Upper lobe of left lung (tissue), 6 donors: ENCODE measurements around the gene SLC35C1. TPM values are rescaled to one million over a fixed set of nuclear protein-coding genes. Genes with fewer than 3 reads are reported as not detected.

Experiments
- ATAC-seq, 2 donors: fragments of 200-7000 bp; cut with Tn5 transposase; one replicate each; pipeline ENCODE4 v1.9.1; 2022; ENCODE audit warnings: mild to moderate bottlenecking in 2 of 2, moderate library complexity in 2 of 2; ENCODE audit not compliant: low FRiP score in 2 of 2
- DNase-seq, 2 donors: peaks; one replicate each; pipeline ENCODE4 v3.0.0-alpha.2; 2019 to 2020
- H3K27ac ChIP-seq, 4 donors: fragments of 200-600 bp; sonication (generic); one replicate each; pipeline ENCODE4 v1.5.1; 2016 to 2019
- H3K27me3 ChIP-seq, 4 donors: fragments of 200-600 bp; sonication (generic); one replicate each; pipeline ENCODE4 v1.5.1; 2017 to 2019
- H3K36me3 ChIP-seq, 4 donors: fragments of 200-600 bp; sonication (generic); one replicate each; pipeline ENCODE4 v1.5.1; 2016 to 2019
- H3K4me1 ChIP-seq, 4 donors: fragments of 200-600 bp; sonication (generic); one replicate each; pipeline ENCODE4 v1.5.1; 2018 to 2019
- H3K4me3 ChIP-seq, 4 donors: fragments of 200-600 bp; sonication (generic); one replicate each; pipeline ENCODE4 v1.5.1; 2017 to 2019; ENCODE audit warnings: mild to moderate bottlenecking in 2 of 4, moderate library complexity in 1 of 4
- H3K9me3 ChIP-seq, 4 donors: fragments of 200-600 bp; sonication (generic); one replicate each; pipeline ENCODE4 v1.5.1; 2018 to 2019
- EP300 ChIP-seq, 4 donors: sonication (generic); formaldehyde crosslinking; IDR thresholded peaks; one replicate each; pipeline ENCODE4 v1.5.1; 2017; ENCODE audit warnings: antibody characterized with exemption in 4 of 4, control low read depth in 2 of 4
- POLR2A ChIP-seq, 4 donors: fragments of 450-650 bp; IDR thresholded peaks; one replicate each; pipeline ENCODE4 v1.5.1; 2016 to 2017; ENCODE audit warnings: antibody characterized with exemption in 4 of 4, mild to moderate bottlenecking in 2 of 4
- POLR2AphosphoS5 ChIP-seq, 2 donors: sonication (generic); formaldehyde crosslinking; IDR thresholded peaks; one replicate each; pipeline ENCODE4 v1.5.1; 2017; ENCODE audit warnings: antibody characterized with exemption in 2 of 2
- whole genome bisulfite sequencing, 2 donors: methylation state at CpG; one replicate each; pipeline ENCODE4 v1.1.5; 2017 to 2018; 5-methylcytosine and 5-hydroxymethylcytosine counted together
- total RNA-seq, 6 donors: library from RNA; depleted of rRNA in 4 of 6; stranded (reverse); fragments of >200 nt in 4 of 6; gene quantifications; one replicate each; pipeline versions ENCODE4 v1.1.0 to v1.2.1, GENCODE V29; 2016 to 2021
- TF ChIP-seq, protein P1 (sequence below), 6 experiments: fragments of 450-650 bp in 4 of 6; fragments of 200-600 bp in 2 of 6; sonication (generic) in 2 of 6; IDR thresholded peaks; one replicate each; pipeline ENCODE4 v1.5.1; 2016 to 2019; ENCODE audit warnings: antibody characterized with exemption in 6 of 6
- donor health status: DM: no; HTN: no; CAD: no; lungs with moderate emphysema.
- donor health status: DM: no; HTN: yes; CAD: no; lungs with severe emphysema.

Gene SLC35C1
- total RNA-seq, 6 donors from 2014 or later = 18.3 to 50.9 (median 24.0) TPM

GRCh38 chr11:45827123-45827522 is 22.2 kb downstream of the SLC35C1 start:
- H3K4me1 ChIP-seq = no peaks in the 10 kb centered on the region
- H3K27ac ChIP-seq = no peak overlapping the region
- 95 to 98% methylated on average over 4 of the region's 4 CpGs for WGBS, 2 donors
- no peak for ATAC-seq
- no peaks in the 10 kb centered on the region for H3K36me3 ChIP-seq
- no peak overlapping the region for H3K4me3 ChIP-seq
- no peaks in the 10 kb centered on the region for H3K27me3 ChIP-seq
- TF ChIP-seq POLR2A (IDR thresholded peaks at IDR 0.05) = no peak
- no peak for TF ChIP-seq POLR2AphosphoS5 (IDR thresholded peaks at IDR 0.05)
- TF ChIP-seq, protein P1, sequence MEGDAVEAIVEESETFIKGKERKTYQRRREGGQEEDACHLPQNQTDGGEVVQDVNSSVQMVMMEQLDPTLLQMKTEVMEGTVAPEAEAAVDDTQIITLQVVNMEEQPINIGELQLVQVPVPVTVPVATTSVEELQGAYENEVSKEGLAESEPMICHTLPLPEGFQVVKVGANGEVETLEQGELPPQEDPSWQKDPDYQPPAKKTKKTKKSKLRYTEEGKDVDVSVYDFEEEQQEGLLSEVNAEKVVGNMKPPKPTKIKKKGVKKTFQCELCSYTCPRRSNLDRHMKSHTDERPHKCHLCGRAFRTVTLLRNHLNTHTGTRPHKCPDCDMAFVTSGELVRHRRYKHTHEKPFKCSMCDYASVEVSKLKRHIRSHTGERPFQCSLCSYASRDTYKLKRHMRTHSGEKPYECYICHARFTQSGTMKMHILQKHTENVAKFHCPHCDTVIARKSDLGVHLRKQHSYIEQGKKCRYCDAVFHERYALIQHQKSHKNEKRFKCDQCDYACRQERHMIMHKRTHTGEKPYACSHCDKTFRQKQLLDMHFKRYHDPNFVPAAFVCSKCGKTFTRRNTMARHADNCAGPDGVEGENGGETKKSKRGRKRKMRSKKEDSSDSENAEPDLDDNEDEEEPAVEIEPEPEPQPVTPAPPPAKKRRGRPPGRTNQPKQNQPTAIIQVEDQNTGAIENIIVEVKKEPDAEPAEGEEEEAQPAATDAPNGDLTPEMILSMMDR (IDR thresholded peaks at IDR 0.05) = no peak
- TF ChIP-seq EP300 (IDR thresholded peaks at IDR 0.05) = no peak
- peaks cover 0 to 3% (median 0%) of the 10 kb centered on the region in 4 donors for H3K9me3 ChIP-seq
- no peak for DNase-seq

DNA sequence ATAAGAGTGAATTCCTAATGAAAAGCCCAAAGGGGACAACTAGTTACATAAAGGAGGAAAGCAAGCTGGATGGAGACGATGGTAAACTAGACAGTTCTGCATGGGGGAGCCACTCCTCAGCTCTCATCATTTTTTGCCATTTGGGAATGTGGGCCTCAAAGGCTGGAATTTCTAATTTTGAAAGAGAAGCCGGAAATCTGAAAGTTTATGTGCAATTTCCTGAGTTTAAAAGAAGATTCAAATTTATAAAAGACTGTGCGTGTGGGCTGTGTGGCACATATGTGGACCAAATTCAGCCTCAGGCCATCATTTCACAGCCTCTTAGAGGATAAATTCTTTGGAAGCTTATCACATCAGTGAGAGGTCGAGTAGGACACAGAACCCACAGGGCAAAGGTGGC is 24.0 kb downstream of the SLC35C1 start:
- H3K4me3 ChIP-seq = no peak overlapping the region
- ATAC-seq = no peak
- TF ChIP-seq EP300 (IDR thresholded peaks at IDR 0.05) (no peak), POLR2A (IDR thresholded peaks at IDR 0.05) (no peak)
- no peak overlapping the region for H3K27ac ChIP-seq
- peaks cover 0 to 3% (median 0%) of the 10 kb centered on the region in 4 donors for H3K9me3 ChIP-seq
- no peaks in the 10 kb centered on the region for H3K36me3 ChIP-seq
- 68 to 70% methylated on average over 4 of the region's 4 CpGs for WGBS, 2 donors
- H3K4me1 ChIP-seq = no peaks in the 10 kb centered on the region
- H3K27me3 ChIP-seq = no peaks in the 10 kb centered on the region
- DNase-seq = no peak

GRCh38 chr11:45830596-45830995 is 25.6 kb downstream of the SLC35C1 start:
- no peak overlapping the region for H3K4me3 ChIP-seq
- 86 to 87% methylated on average over 2 of the region's 2 CpGs for WGBS, 2 donors
- H3K27me3 ChIP-seq = no peaks in the 10 kb centered on the region
- no peak overlapping the region for H3K27ac ChIP-seq
- H3K4me1 ChIP-seq = no peaks in the 10 kb centered on the region
- peaks cover 0 to 3% (median 0%) of the 10 kb centered on the region in 4 donors for H3K9me3 ChIP-seq
- ATAC-seq (no peak), DNase-seq (no peak)
- H3K36me3 ChIP-seq = no peaks in the 10 kb centered on the region
- TF ChIP-seq, protein P1 (IDR thresholded peaks at IDR 0.05) = no peak
- TF ChIP-seq POLR2A (IDR thresholded peaks at IDR 0.05) (no peak), POLR2AphosphoS5 (IDR thresholded peaks at IDR 0.05) (no peak), EP300 (IDR thresholded peaks at IDR 0.05) (no peak)

- H3K4me1 ChIP-seq = no peaks in the 10 kb centered on the region
- no peaks in the 10 kb centered on the region for H3K27me3 ChIP-seq
- H3K27ac ChIP-seq = no peak overlapping the region
- TF ChIP-seq, protein P1 (IDR thresholded peaks at IDR 0.05) = no peak
- TF ChIP-seq POLR2A (IDR thresholded peaks at IDR 0.05) (no peak), EP300 (IDR thresholded peaks at IDR 0.05) (no peak), POLR2AphosphoS5 (IDR thresholded peaks at IDR 0.05) (no peak)
- no peaks in the 10 kb centered on the region for H3K36me3 ChIP-seq
- ATAC-seq (no peak), DNase-seq (peak in 1 of 2 donors; percentile 2)
- H3K9me3 ChIP-seq = no peaks in the 10 kb centered on the region
- H3K4me3 ChIP-seq = no peak overlapping the region
- 84 to 85% methylated on average over 9 of the region's 9 CpGs for WGBS, 2 donors
Measured at GRCh38 chr11:45832811-45833441, 28.0 kb downstream of the SLC35C1 start.

DNA sequence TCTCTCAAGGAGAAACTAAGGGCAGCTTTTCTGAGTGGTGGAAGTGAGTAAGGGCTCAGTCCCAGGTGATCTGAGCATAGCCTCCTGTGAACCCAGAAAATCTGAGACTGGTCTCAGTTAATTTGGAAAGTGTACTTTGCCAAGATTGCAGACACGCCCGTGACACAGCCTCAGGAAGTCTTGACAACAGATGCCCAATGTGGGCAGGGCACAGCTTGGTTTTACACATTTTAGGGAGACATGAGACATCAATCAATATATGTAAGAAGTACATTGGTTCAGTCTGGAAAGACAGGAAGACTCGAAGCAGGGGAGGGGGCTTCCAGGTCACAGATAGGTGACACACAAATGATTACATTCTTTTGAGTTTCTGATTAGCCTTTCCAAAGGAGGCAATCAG is 28.8 kb downstream of the SLC35C1 start:
- ATAC-seq = no peak
- H3K27ac ChIP-seq = no peak overlapping the region
- no peaks in the 10 kb centered on the region for H3K4me1 ChIP-seq
- no peaks in the 10 kb centered on the region for H3K27me3 ChIP-seq
- no peaks in the 10 kb centered on the region for H3K9me3 ChIP-seq
- no peak for TF ChIP-seq POLR2A (IDR thresholded peaks at IDR 0.05)
- TF ChIP-seq, protein P1 (IDR thresholded peaks at IDR 0.05) = no peak
- no peak for TF ChIP-seq POLR2AphosphoS5 (IDR thresholded peaks at IDR 0.05)
- no peak for TF ChIP-seq EP300 (IDR thresholded peaks at IDR 0.05)
- no peaks in the 10 kb centered on the region for H3K36me3 ChIP-seq
- DNase-seq = peak in 1 of 2 donors; percentile 13
- H3K4me3 ChIP-seq = no peak overlapping the region
- 41 to 59% methylated on average over 3 of the region's 3 CpGs for WGBS, 2 donors
